HepG2 (cell line): ENCODE measurements around the gene CLASRP. TPM values are rescaled to one million over a fixed set of nuclear protein-coding genes. Genes with fewer than 3 reads are reported as not detected.

Experiments used
- BCLAF1 ChIP-seq: fragments of 450-650 bp; IDR thresholded peaks from 2 replicates; pipeline ENCODE4 v1.6.1; 2017; ENCODE audit warnings: mild to moderate bottlenecking
- ELF4 ChIP-seq: sonication (generic); formaldehyde crosslinking; IDR thresholded peaks from 2 replicates; pipeline ENCODE4 v1.5.0; 2020; ENCODE audit warnings: missing genetic modification reagents, mild to moderate bottlenecking, moderate library complexity, borderline replicate concordance
- GMEB2 ChIP-seq: IDR thresholded peaks from 2 replicates; pipeline ENCODE4 v1.6.1; 2016; ENCODE audit warnings: missing biosample characterization, missing genetic modification reagents, low read depth
- KDM3A ChIP-seq: IDR thresholded peaks from 2 replicates; pipeline ENCODE4 v1.6.1; 2018; ENCODE audit warnings: low read depth, missing compliant biosample characterization
- NFE2 ChIP-seq: sonication (generic); formaldehyde crosslinking; IDR thresholded peaks from 2 replicates; pipeline ENCODE4 v1.4.0; 2020; ENCODE audit warnings: missing genetic modification reagents
- NFKBIZ ChIP-seq: IDR thresholded peaks from 2 replicates; pipeline ENCODE4 v1.6.1; 2018; ENCODE audit warnings: missing genetic modification reagents, missing compliant biosample characterization
- NFRKB ChIP-seq: fragments of 450-650 bp; IDR thresholded peaks from 2 replicates; pipeline ENCODE4 v1.6.1; 2017
- PLSCR1 ChIP-seq: sonication (generic); formaldehyde crosslinking; IDR thresholded peaks from 2 replicates; pipeline ENCODE4 v1.5.0; 2020; ENCODE audit warnings: missing genetic modification reagents, mild to moderate bottlenecking, borderline replicate concordance
- SMC3 ChIP-seq: IDR thresholded peaks from 2 replicates; pipeline ENCODE4 v1.6.1; 2011; ENCODE audit warnings: low read length, improper control_type of control experiment
- ZMYM2 ChIP-seq: sonication (generic); formaldehyde crosslinking; IDR thresholded peaks from 2 replicates; pipeline ENCODE4 v1.8.0; 2022; ENCODE audit warnings: mild to moderate bottlenecking, missing genetic modification reagents
- polyA plus RNA-seq, 8 experiments: library from polyadenylated mRNA; depleted of rRNA in 3 of 8; stranded (reverse) in 7 of 8; unstranded in 1 of 8; fragments of >200 nt; fragmentation: Illumina TruSeq in 4 of 8; extraction: Trizol in 4 of 8; gene quantifications; 2 replicates each; pipeline versions ENCODE4 v1.2.1 to v1.2.3, GENCODE V29; 2011 to 2016; ENCODE audit warnings: low read depth in 4 of 8, missing spikeins in 1 of 8, mixed read lengths in 1 of 8; ENCODE audit not compliant: insufficient read depth in 1 of 8
- total RNA-seq, 5 experiments: library from RNA; depleted of rRNA; stranded (reverse); fragments of >200 nt; fragmentation: Illumina TruSeq; extraction: Trizol; gene quantifications; 2 replicates each; pipeline ENCODE4 v1.2.3, GENCODE V29; 2016; ENCODE audit warnings: low read depth in 1 of 5
- TF ChIP-seq, protein P1 (sequence below): sonication (generic); formaldehyde crosslinking; IDR thresholded peaks from 2 replicates; pipeline ENCODE4 v1.8.1; 2022; ENCODE audit warnings: low read depth, mild to moderate bottlenecking, missing genetic modification reagents
- TF ChIP-seq, protein P2 (sequence below): sonication (generic); formaldehyde crosslinking; IDR thresholded peaks from 2 replicates; pipeline ENCODE4 v1.4.0; 2020; ENCODE audit warnings: missing genetic modification reagents, borderline replicate concordance
- TF ChIP-seq, protein P3 (sequence below): sonication (generic); formaldehyde crosslinking; conservative IDR thresholded peaks from 2 replicates; pipeline ENCODE4 v1.5.0; 2020; ENCODE audit warnings: missing genetic modification reagents
- TF ChIP-seq, protein P4 (sequence below): sonication (generic); formaldehyde crosslinking; IDR thresholded peaks from 2 replicates; pipeline ENCODE4 v1.5.0; 2020; ENCODE audit warnings: missing genetic modification reagents, mild to moderate bottlenecking, borderline replicate concordance

Gene CLASRP
- total and polyA plus RNA-seq, 2 of the 13 experiments (the other 11 are each of a cell fraction or from before 2014, with no cell fraction given), result 32.0 to 51.4 TPM

- TF ChIP-seq, protein P1, sequence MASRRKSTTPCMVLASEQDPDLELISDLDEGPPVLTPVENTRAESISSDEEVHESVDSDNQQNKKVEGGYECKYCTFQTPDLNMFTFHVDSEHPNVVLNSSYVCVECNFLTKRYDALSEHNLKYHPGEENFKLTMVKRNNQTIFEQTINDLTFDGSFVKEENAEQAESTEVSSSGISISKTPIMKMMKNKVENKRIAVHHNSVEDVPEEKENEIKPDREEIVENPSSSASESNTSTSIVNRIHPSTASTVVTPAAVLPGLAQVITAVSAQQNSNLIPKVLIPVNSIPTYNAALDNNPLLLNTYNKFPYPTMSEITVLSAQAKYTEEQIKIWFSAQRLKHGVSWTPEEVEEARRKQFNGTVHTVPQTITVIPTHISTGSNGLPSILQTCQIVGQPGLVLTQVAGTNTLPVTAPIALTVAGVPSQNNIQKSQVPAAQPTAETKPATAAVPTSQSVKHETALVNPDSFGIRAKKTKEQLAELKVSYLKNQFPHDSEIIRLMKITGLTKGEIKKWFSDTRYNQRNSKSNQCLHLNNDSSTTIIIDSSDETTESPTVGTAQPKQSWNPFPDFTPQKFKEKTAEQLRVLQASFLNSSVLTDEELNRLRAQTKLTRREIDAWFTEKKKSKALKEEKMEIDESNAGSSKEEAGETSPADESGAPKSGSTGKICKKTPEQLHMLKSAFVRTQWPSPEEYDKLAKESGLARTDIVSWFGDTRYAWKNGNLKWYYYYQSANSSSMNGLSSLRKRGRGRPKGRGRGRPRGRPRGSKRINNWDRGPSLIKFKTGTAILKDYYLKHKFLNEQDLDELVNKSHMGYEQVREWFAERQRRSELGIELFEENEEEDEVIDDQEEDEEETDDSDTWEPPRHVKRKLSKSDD (CRISPR knock-in tag), result no peak; the same call in 1 of the 2 replicates
- TF ChIP-seq, protein P2, sequence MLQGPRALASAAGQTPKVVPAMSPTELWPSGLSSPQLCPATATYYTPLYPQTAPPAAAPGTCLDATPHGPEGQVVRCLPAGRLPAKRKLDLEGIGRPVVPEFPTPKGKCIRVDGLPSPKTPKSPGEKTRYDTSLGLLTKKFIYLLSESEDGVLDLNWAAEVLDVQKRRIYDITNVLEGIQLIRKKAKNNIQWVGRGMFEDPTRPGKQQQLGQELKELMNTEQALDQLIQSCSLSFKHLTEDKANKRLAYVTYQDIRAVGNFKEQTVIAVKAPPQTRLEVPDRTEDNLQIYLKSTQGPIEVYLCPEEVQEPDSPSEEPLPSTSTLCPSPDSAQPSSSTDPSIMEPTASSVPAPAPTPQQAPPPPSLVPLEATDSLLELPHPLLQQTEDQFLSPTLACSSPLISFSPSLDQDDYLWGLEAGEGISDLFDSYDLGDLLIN, result no peak
- TF ChIP-seq NFE2 (CRISPR knock-in tag) (no peak), BCLAF1 (no peak), NFRKB (no peak), NFKBIZ (CRISPR knock-in tag) (no peak), GMEB2 (CRISPR knock-in tag) (no peak), KDM3A (CRISPR knock-in tag) (no peak), ZMYM2 (CRISPR knock-in tag) (no peak), ELF4 (CRISPR knock-in tag) (no peak), PLSCR1 (no peak), SMC3 (no peak)
- TF ChIP-seq, protein P3, sequence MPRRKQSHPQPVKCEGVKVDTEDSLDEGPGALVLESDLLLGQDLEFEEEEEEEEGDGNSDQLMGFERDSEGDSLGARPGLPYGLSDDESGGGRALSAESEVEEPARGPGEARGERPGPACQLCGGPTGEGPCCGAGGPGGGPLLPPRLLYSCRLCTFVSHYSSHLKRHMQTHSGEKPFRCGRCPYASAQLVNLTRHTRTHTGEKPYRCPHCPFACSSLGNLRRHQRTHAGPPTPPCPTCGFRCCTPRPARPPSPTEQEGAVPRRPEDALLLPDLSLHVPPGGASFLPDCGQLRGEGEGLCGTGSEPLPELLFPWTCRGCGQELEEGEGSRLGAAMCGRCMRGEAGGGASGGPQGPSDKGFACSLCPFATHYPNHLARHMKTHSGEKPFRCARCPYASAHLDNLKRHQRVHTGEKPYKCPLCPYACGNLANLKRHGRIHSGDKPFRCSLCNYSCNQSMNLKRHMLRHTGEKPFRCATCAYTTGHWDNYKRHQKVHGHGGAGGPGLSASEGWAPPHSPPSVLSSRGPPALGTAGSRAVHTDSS, result 0 out of 2 replicates have a peak, but pooled peaks have one; percentile 68
- TF ChIP-seq, protein P4, sequence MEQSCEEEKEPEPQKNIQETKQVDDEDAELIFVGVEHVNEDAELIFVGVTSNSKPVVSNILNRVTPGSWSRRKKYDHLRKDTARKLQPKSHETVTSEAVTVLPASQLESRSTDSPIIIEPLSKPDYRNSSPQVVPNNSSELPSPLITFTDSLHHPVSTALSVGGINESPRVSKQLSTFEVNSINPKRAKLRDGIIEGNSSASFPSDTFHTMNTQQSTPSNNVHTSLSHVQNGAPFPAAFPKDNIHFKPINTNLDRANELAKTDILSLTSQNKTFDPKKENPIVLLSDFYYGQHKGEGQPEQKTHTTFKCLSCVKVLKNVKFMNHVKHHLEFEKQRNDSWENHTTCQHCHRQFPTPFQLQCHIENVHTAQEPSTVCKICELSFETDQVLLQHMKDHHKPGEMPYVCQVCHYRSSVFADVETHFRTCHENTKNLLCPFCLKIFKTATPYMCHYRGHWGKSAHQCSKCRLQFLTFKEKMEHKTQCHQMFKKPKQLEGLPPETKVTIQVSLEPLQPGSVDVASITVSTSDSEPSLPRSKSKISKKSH, result no peak
Measured at GRCh38 chr19:45097776-45098520, 59.1 kb downstream of the CLASRP start (continued).
